ENCODE results near the gene WDFY1. TPM values are rescaled to one million over a fixed set of nuclear protein-coding genes. Genes with fewer than 3 reads are reported as not detected.

Gene WDFY1
- total RNA-seq, 1 donor from 2014 or later = 41.1 TPM

DNA sequence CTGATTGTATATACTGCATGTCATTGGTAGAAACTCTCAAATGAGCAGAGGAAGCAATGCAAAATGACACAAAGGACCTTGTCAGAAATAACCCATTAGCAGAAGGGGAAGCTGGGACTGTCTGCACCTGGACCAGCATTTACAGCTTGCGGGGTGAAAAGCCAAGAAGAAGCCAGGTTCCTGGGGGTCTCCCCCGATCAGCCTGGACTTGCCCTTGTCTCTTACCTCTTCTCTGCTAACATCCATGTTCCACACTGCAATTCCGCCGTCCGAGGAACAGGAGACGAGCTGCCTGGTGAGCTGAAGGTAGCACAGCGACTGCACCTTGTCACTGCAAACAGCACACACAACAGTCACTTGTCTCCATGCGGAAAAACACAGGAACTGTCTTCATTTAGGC is 51.1 kb downstream of the WDFY1 start:
- Mint-ChIP-seq H3K9me3 (no peaks in the 10 kb centered on the region), H3K36me3 (ENCODE audit: low read depth) (peaks cover 15% of the 10 kb centered on the region), H3K27me3 (ENCODE audit: low read depth) (no peaks in the 10 kb centered on the region), H3K4me3 (no peak overlapping the region), H3K4me1 (peaks cover 17% of the 10 kb centered on the region), H3K27ac (ENCODE audit: unreplicated experiment) (no peak overlapping the region)
- TF ChIP-seq, protein P1, sequence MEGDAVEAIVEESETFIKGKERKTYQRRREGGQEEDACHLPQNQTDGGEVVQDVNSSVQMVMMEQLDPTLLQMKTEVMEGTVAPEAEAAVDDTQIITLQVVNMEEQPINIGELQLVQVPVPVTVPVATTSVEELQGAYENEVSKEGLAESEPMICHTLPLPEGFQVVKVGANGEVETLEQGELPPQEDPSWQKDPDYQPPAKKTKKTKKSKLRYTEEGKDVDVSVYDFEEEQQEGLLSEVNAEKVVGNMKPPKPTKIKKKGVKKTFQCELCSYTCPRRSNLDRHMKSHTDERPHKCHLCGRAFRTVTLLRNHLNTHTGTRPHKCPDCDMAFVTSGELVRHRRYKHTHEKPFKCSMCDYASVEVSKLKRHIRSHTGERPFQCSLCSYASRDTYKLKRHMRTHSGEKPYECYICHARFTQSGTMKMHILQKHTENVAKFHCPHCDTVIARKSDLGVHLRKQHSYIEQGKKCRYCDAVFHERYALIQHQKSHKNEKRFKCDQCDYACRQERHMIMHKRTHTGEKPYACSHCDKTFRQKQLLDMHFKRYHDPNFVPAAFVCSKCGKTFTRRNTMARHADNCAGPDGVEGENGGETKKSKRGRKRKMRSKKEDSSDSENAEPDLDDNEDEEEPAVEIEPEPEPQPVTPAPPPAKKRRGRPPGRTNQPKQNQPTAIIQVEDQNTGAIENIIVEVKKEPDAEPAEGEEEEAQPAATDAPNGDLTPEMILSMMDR (conservative IDR thresholded peaks at IDR 0.05) = no peak
- DNase-seq (ENCODE audit: low read depth, low spot score) = no peak

DNA sequence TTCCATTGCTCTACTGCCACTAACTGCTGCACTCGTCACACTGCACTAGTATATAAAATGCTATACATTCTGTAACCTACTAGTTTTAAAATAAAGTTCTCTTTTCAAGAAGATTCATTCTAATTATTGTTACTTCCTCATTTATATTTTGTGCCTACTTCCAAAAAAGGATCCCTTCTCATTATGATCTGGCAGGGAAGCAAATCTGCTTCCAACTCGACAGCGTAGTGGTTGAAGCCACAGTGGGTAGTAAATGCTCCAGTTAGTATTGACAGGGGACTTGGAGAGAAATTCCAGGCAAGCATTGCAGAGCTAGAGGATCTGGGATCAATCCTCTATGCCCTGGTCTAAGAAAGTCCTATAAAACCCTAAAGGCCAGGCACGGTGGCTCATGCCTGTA is 54.4 kb downstream of the WDFY1 start:
- no peaks in the 10 kb centered on the region for H3K27me3 Mint-ChIP-seq (ENCODE audit: low read depth)
- peaks cover 20% of the 10 kb centered on the region for H3K36me3 Mint-ChIP-seq (ENCODE audit: low read depth)
- H3K9me3 Mint-ChIP-seq = no peaks in the 10 kb centered on the region
- TF ChIP-seq, protein P1 (conservative IDR thresholded peaks at IDR 0.05) = no peak
- no peak overlapping the region for H3K27ac Mint-ChIP-seq (ENCODE audit: unreplicated experiment)
- DNase-seq (ENCODE audit: low read depth, low spot score) = no peak
- H3K4me3 Mint-ChIP-seq = no peak overlapping the region
- H3K4me1 Mint-ChIP-seq = peaks cover 13% of the 10 kb centered on the region

DNA sequence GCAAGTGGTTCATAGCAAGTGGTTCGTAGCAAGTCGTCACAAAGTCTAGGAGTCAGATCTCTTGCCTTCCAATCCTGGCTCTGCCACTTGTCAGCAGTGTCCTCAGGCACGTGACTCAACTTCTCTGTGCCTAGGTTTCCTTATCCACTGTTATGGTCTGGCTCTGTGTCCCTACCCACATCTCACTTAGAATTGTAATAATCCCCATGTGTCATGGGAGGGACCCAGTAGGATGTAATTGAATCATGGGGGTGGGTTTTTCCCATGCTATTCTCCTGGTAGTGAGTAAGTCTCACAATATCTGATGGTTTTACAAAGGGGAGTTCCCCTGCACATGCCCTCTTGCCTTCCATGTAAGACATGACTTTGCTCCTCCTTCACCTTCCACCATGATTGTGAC is 55.9 kb downstream of the WDFY1 start:
- Mint-ChIP-seq H3K4me1 (peaks cover 3% of the 10 kb centered on the region), H3K9me3 (no peaks in the 10 kb centered on the region), H3K4me3 (no peak overlapping the region), H3K27me3 (ENCODE audit: low read depth) (no peaks in the 10 kb centered on the region), H3K36me3 (ENCODE audit: low read depth) (peaks cover 23% of the 10 kb centered on the region), H3K27ac (ENCODE audit: unreplicated experiment) (peak overlapping the region; percentile 75)
- DNase-seq (ENCODE audit: low read depth, low spot score) = no peak
- TF ChIP-seq, protein P1 (conservative IDR thresholded peaks at IDR 0.05) = no peak

DNA sequence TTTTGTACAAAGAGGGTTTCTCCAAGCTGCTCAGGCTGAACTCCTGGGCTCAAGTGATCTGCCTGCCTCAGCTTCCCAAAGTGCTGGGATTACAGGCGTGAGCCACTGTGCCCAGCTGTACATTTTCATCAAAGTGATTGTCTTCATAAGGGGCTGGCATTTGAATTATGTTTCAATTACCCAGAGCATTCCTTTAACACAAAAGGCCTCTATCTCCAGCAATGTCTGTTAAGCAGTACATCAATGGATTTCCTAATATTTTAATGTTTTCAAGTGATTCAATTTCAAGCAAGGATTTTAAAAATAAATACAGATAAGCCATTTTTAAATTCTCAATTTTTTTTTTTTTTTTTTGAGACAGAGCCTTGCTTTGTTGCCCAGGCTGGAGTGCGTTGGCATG is 56.9 kb downstream of the WDFY1 start:
- no peak for DNase-seq (ENCODE audit: low read depth, low spot score)
- peak overlapping the region; percentile 71 for H3K27ac Mint-ChIP-seq (ENCODE audit: unreplicated experiment)

DNA sequence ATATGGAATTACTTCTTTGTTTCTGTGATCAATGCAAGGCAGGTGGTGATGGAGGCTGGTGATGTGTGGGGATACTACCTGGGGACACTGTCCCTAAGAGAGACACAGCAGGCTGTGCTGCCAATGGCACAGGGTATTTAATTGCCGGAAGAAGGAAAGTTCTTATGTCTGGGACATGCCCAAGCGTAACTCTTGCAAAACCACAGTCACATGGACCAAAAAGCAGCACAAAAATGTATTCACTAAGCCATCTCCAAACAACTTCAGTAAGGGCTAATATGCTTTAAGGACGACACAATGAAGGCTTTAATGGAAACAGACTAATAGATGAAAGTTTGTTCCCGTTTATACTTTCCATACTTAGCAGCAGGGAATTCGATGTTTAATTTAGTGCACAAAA is 58.0 kb downstream of the WDFY1 start:
- H3K36me3 Mint-ChIP-seq (ENCODE audit: low read depth) = peaks cover 19% of the 10 kb centered on the region
- DNase-seq (ENCODE audit: low read depth, low spot score) = no peak
- H3K4me1 Mint-ChIP-seq = peaks cover 3% of the 10 kb centered on the region
- no peaks in the 10 kb centered on the region for H3K9me3 Mint-ChIP-seq
- peak overlapping the region; percentile 84 for H3K27ac Mint-ChIP-seq (ENCODE audit: unreplicated experiment)
- TF ChIP-seq, protein P1 (conservative IDR thresholded peaks at IDR 0.05) = no peak
- H3K27me3 Mint-ChIP-seq (ENCODE audit: low read depth) = no peaks in the 10 kb centered on the region
- no peak overlapping the region for H3K4me3 Mint-ChIP-seq

More for the DNA sequence above, 56.9 kb downstream of the WDFY1 start:
- peaks cover 24% of the 10 kb centered on the region for H3K36me3 Mint-ChIP-seq (ENCODE audit: low read depth)
- H3K4me3 Mint-ChIP-seq = no peak overlapping the region
- peaks cover 3% of the 10 kb centered on the region for H3K4me1 Mint-ChIP-seq
- H3K27me3 Mint-ChIP-seq (ENCODE audit: low read depth) = no peaks in the 10 kb centered on the region
- no peaks in the 10 kb centered on the region for H3K9me3 Mint-ChIP-seq
- TF ChIP-seq, protein P1 (conservative IDR thresholded peaks at IDR 0.05) = no peak

DNA sequence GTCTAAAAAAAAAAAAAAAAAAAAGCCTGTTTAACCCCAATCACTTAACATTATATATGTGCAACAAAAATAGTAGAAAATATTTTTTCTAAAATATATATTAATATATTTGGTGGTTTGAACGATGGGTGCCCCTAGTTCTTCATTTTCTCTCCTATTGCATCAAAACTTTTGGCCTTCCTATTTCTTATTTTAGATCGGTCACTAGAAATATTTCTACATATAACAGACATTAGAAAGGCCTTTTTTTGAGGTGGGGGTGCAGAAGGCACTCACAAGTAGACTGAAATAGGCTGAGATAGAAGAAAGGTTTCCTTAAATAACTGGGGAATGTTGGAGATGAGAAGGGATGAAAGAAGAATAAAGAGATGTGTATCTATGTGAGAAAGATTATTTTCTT is 58.4 kb downstream of the WDFY1 start:
- peak overlapping the region; percentile 84 for H3K27ac Mint-ChIP-seq (ENCODE audit: unreplicated experiment)
- no peak for DNase-seq (ENCODE audit: low read depth, low spot score)
- H3K36me3 Mint-ChIP-seq (ENCODE audit: low read depth) = peaks cover 20% of the 10 kb centered on the region
- no peaks in the 10 kb centered on the region for H3K27me3 Mint-ChIP-seq (ENCODE audit: low read depth)
- no peak overlapping the region for H3K4me3 Mint-ChIP-seq
- no peaks in the 10 kb centered on the region for H3K9me3 Mint-ChIP-seq
- peaks cover 3% of the 10 kb centered on the region for H3K4me1 Mint-ChIP-seq
- TF ChIP-seq, protein P1 (conservative IDR thresholded peaks at IDR 0.05) = no peak
